Activated T-helper 1 cell treated with anti-CD3 and anti-CD28 coated beads, Interleukin-12 subunit alpha, Interleukin-12 subunit beta, Interleukin-2, Interleukin-4 antibody, amounts not matched to agents 30 ng/mL and 10 ng/mL and 1 ng/mL, durations not matched to agents 14 hours and 24 hours and 36 hours (primary cell): Measurements from ENCODE around the gene PGAP3. TPM values are rescaled to one million over a fixed set of nuclear protein-coding genes. Genes with fewer than 3 reads are reported as not detected.
"Not testable (repeated sequence)": the region's sequence is repeated elsewhere in the genome, so short reads cannot be mapped to it uniquely, and the experiment has no call there.

Experiments used
- DNase-seq: peaks from one replicate; pipeline ENCODE4 v3.0.0; 2021; ENCODE audit warnings: low spot score
- H3K27ac Mint-ChIP-seq: one replicate; pipeline ENCODE4 v1.8.0; 2021; ENCODE audit warnings: mild to moderate bottlenecking, mixed read lengths
- H3K27me3 Mint-ChIP-seq: one replicate; pipeline ENCODE4 v1.8.0; 2022; ENCODE audit warnings: mild to moderate bottlenecking, moderate library complexity, mixed read lengths; ENCODE audit not compliant: insufficient read depth
- H3K36me3 Mint-ChIP-seq: one replicate; pipeline ENCODE4 v1.8.0; 2021; ENCODE audit warnings: low read depth, mixed read lengths
- H3K4me1 Mint-ChIP-seq: one replicate; pipeline ENCODE4 v1.8.0; 2021; ENCODE audit warnings: low read depth, mixed read lengths
- H3K4me3 Mint-ChIP-seq: one replicate; pipeline ENCODE4 v1.8.0; 2021; ENCODE audit warnings: mild to moderate bottlenecking, moderate library complexity, mixed read lengths
- H3K9me3 Mint-ChIP-seq: one replicate; pipeline ENCODE4 v1.8.0; 2021; ENCODE audit warnings: mixed read lengths
- intact Hi-C: fragments of 100-400 bp; cut with micrococcal nuclease; formaldehyde crosslinking; loops from one replicate; pipeline ENCODE4 v1.15.1; 2024
- total RNA-seq: library from RNA; stranded (reverse); gene quantifications from 2 replicates; pipeline ENCODE4 v1.2.3, GENCODE V29; 2022

The PGAP3 gene
- total RNA-seq, 1 donor from 2014 or later, result 16.9 TPM

DNA sequence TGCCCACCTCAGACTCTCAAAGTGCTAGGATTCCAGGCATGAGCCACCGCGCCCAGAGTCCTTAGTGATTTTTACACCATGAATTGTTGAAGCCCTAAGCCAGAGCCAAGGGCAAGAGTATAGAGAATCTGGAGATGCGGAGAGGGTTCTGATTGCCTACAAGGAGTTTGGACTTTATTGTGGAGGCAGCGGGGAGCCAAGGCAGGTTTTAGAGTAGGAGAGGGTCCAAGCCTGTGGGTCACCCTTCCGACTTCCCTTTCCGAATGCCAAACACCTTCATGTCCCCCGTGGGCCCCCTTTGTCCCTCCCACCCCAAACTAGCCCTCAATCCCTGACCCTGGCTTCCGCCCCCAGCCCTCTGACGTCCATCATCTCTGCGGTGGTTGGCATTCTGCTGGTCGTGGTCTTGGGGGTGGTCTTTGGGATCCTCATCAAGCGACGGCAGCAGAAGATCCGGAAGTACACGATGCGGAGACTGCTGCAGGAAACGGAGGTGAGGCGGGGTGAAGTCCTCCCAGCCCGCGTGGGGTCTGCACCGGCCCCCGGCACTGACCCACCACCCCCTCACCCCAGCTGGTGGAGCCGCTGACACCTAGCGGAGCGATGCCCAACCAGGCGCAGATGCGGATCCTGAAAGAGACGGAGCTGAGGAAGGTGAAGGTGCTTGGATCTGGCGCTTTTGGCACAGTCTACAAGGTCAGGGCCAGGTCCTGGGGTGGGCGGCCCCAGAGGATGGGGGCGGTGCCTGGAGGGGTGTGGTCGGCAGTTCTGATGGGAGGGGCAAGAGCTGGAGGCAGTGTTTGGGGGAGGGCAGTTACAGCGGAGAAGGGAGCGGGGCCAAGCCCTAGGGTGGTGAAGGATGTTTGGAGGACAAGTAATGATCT lies 35.4 kb upstream of the PGAP3 start:
- no peak overlapping the region for H3K4me3 Mint-ChIP-seq
- H3K27ac Mint-ChIP-seq, result no peak overlapping the region
- intact Hi-C loops, result no loop called here
- peaks cover 2% of the 10 kb centered on the region for H3K27me3 Mint-ChIP-seq
- H3K9me3 Mint-ChIP-seq, result no peaks in the 10 kb centered on the region
- peaks cover under 1% of the 10 kb centered on the region for H3K36me3 Mint-ChIP-seq
- H3K4me1 Mint-ChIP-seq, result peaks cover 6% of the 10 kb centered on the region
- no peak for DNase-seq

- H3K4me3 Mint-ChIP-seq, result no peak overlapping the region
- no peaks in the 10 kb centered on the region for H3K9me3 Mint-ChIP-seq
- no peaks in the 10 kb centered on the region for H3K36me3 Mint-ChIP-seq
- peaks cover 6% of the 10 kb centered on the region for H3K4me1 Mint-ChIP-seq
- H3K27ac Mint-ChIP-seq, result no peak overlapping the region
- H3K27me3 Mint-ChIP-seq, result peaks cover 2% of the 10 kb centered on the region
- intact Hi-C loops, result no loop called here
- DNase-seq, result no peak
Measured at GRCh38 chr17:39722104-39722503, 34.2 kb upstream of the PGAP3 start.

DNA sequence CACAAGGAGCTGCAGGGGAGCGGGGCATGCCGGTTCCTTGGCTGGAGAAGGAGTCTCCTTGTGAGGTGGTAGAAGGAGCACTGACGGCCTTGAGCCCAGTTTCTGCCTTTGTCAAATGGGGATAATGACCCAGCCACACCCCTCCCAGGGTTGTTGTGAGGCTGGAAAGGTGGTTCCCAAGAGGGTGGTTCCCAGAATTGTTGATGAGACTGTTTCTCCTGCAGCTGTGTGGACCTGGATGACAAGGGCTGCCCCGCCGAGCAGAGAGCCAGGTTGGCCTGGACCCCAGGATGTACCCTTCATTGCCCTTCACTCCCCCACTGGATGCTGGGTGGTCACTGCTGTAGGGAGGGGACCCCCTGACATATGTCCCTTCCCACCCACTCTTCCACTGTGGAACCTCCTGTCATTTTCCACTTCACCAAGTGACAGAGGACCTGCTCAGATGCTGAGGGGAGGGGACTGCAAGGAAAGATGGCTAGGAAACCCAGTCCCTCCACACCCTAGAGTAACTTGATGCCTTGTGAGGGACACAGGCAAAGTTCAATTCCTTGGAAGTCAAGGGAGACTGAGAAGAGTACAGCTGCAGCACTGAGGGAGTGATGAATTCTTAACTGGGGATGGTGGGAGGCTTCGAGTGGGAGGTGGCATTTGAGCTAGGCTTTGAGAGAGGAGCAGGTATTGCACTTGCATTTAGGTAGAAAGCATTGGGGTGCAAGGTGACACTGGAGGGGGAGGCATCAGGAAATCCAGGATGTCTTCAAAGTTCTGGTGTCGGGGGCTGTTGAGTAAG lies 31.9 kb upstream of the PGAP3 start:
- Mint-ChIP-seq H3K27me3 (peaks cover 2% of the 10 kb centered on the region), H3K4me1 (peaks cover 6% of the 10 kb centered on the region), H3K9me3 (no peaks in the 10 kb centered on the region), H3K36me3 (no peaks in the 10 kb centered on the region), H3K27ac (no peak overlapping the region), H3K4me3 (no peak overlapping the region)
- no peak for DNase-seq
- intact Hi-C loops, result no loop called here

- peaks cover 6% of the 10 kb centered on the region for H3K4me1 Mint-ChIP-seq
- peaks cover 2% of the 10 kb centered on the region for H3K27me3 Mint-ChIP-seq
- no peak overlapping the region for H3K4me3 Mint-ChIP-seq
- no peak overlapping the region for H3K27ac Mint-ChIP-seq
- H3K9me3 Mint-ChIP-seq, result no peaks in the 10 kb centered on the region
- DNase-seq, result no peak
- intact Hi-C loops, result no loop called here
- H3K36me3 Mint-ChIP-seq, result no peaks in the 10 kb centered on the region
Measured at GRCh38 chr17:39717660-39718059, 29.8 kb upstream of the PGAP3 start.

DNA sequence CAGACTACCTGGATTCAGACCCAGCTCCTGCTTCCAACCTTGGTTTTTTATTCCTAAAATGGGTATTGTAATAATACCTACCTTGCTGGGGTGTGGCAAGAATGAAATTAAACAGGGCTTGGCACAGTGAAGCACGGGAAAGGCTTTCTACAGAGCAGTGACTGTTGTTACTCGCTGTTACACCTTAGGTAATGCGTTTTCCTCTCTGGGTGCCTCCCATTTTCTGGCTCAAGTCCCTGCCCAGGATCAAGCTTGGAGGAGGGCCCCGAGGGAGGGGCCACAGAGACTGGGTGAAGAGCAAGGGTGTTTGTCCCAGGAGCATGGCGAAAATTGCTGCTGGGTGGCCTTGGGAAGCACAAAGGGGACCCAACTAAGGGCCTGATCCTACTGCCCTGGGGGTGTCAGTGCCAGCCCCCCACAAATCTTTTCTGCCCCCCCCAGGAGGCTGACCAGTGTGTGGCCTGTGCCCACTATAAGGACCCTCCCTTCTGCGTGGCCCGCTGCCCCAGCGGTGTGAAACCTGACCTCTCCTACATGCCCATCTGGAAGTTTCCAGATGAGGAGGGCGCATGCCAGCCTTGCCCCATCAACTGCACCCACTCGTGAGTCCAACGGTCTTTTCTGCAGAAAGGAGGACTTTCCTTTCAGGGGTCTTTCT lies 29.2 kb upstream of the PGAP3 start:
- Mint-ChIP-seq H3K27me3 (peaks cover 2% of the 10 kb centered on the region), H3K9me3 (no peaks in the 10 kb centered on the region), H3K27ac (no peak overlapping the region), H3K36me3 (no peaks in the 10 kb centered on the region), H3K4me1 (peaks cover 6% of the 10 kb centered on the region), H3K4me3 (no peak overlapping the region)
- intact Hi-C loops, result no loop called here
- no peak for DNase-seq

- no peak overlapping the region for H3K27ac Mint-ChIP-seq
- H3K27me3 Mint-ChIP-seq, result peaks cover 2% of the 10 kb centered on the region
- peaks cover 6% of the 10 kb centered on the region for H3K4me1 Mint-ChIP-seq
- H3K9me3 Mint-ChIP-seq, result no peaks in the 10 kb centered on the region
- H3K36me3 Mint-ChIP-seq, result no peaks in the 10 kb centered on the region
- intact Hi-C loops, result no loop called here
- DNase-seq, result no peak
- H3K4me3 Mint-ChIP-seq, result no peak overlapping the region
Measured at GRCh38 chr17:39716073-39716818, 28.4 kb upstream of the PGAP3 start.

GRCh38 chr17:39715375-39716072 lies 27.7 kb upstream of the PGAP3 start:
- no peak overlapping the region for H3K27ac Mint-ChIP-seq
- no peak overlapping the region for H3K4me3 Mint-ChIP-seq
- peaks cover 6% of the 10 kb centered on the region for H3K4me1 Mint-ChIP-seq

GRCh38 chr17:39714234-39714633 lies 26.4 kb upstream of the PGAP3 start:
- no peak for DNase-seq
- intact Hi-C loops, result no loop called here
- no peak overlapping the region for H3K4me3 Mint-ChIP-seq
- no peaks in the 10 kb centered on the region for H3K4me1 Mint-ChIP-seq
- no peaks in the 10 kb centered on the region for H3K36me3 Mint-ChIP-seq
- H3K27ac Mint-ChIP-seq, result no peak overlapping the region
- H3K27me3 Mint-ChIP-seq, result no peaks in the 10 kb centered on the region
- no peaks in the 10 kb centered on the region for H3K9me3 Mint-ChIP-seq

More at GRCh38 chr17:39715375-39716072, 27.7 kb upstream of the PGAP3 start:
- Mint-ChIP-seq H3K27me3 (peaks cover 2% of the 10 kb centered on the region), H3K36me3 (no peaks in the 10 kb centered on the region), H3K9me3 (no peaks in the 10 kb centered on the region)
- intact Hi-C loops, result no loop called here
- no peak for DNase-seq

DNA sequence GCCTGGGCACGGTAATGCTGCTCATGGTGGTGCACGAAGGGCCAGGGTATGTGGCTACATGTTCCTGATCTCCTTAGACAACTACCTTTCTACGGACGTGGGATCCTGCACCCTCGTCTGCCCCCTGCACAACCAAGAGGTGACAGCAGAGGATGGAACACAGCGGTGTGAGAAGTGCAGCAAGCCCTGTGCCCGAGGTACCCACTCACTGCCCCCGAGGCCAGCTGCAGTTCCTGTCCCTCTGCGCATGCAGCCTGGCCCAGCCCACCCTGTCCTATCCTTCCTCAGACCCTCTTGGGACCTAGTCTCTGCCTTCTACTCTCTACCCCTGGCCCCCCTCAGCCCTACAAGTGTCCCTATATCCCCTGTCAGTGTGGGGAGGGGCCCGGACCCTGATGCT lies 24.0 kb upstream of the PGAP3 start:
- Mint-ChIP-seq H3K27ac (no peak overlapping the region), H3K9me3 (no peaks in the 10 kb centered on the region), H3K36me3 (no peaks in the 10 kb centered on the region), H3K4me3 (no peak overlapping the region), H3K4me1 (peaks cover 6% of the 10 kb centered on the region), H3K27me3 (no peaks in the 10 kb centered on the region)
- intact Hi-C loops, result no loop called here
- no peak for DNase-seq

DNA sequence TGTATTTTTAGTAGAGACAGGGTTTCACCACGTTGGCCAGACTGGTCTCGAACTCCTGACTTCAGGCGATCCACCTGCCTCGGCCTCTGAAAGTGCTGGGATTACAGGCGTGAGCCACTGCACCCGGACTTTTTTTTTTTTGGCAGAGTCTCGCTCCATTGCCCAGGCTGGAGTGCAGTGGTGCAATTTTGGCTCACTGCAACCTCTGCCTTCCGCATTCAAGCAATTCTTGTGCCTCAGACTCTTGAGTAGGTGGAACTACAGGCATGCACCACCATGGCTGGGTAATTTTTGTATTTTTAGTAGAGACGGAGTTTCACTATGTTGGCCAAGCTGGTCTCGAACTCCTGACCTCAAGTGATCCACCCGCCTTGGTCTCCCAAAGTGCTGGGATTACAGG lies 23.2 kb upstream of the PGAP3 start:
- DNase-seq, H3K36me3 Mint-ChIP-seq, H3K9me3 Mint-ChIP-seq, intact Hi-C loops, H3K4me3 Mint-ChIP-seq, H3K27ac Mint-ChIP-seq, H3K4me1 Mint-ChIP-seq, H3K27me3 Mint-ChIP-seq: not testable (repeated sequence)

DNA sequence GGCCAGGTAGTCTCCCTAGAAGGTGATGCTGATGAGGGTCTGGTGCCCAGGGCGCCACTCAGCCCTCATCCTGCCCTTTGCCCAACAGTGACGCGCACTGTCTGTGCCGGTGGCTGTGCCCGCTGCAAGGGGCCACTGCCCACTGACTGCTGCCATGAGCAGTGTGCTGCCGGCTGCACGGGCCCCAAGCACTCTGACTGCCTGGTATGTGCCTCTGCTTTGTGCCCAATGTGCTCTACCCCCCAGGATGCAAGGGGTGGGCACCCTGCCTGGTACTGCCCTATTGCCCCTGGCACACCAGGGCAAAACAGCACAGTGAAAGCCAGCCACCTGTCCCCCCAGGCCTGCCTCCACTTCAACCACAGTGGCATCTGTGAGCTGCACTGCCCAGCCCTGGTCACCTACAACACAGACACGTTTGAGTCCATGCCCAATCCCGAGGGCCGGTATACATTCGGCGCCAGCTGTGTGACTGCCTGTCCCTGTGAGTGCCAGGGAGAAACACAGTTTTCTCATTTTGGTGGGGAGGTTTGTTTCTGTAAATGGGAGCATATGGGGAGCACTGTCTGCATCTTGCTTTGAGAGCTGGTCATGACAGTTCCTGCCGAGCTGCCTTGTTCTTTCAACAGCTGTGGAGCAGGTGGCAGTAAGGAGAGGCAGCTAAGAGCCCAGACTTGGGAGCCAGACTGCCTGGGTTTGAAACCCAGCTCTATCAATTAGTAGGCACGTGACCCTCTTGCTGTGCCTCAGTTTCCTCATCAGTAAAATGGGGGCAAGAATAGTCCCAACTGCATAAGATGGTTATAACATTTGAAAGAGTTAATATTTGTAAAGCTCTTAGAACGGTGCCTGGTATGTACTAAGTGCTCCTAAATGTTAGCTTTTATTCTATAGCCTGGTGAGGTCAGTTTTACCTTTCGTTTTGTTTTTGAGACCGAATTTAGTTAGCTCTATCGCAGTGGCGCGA lies 22.4 kb upstream of the PGAP3 start:
- no peak for DNase-seq
- Mint-ChIP-seq H3K9me3 (no peaks in the 10 kb centered on the region), H3K27me3 (no peaks in the 10 kb centered on the region), H3K27ac (no peak overlapping the region), H3K4me1 (peaks cover 7% of the 10 kb centered on the region), H3K36me3 (no peaks in the 10 kb centered on the region), H3K4me3 (no peak overlapping the region)
- intact Hi-C loops, result no loop called here
